GM13977 (cell line): Measurements from ENCODE around the gene ZNF532.

Experiments used
- DNase-seq: peaks from one replicate; pipeline ENCODE4 v3.0.0; 2012; ENCODE audit warnings: low spot score
- CTCF ChIP-seq: IDR thresholded peaks from 2 replicates; pipeline ENCODE4 v1.5.1; 2012; ENCODE audit warnings: mild to moderate bottlenecking, control low read depth; ENCODE audit not compliant: insufficient read depth; ENCODE audit errors: extremely low read depth, missing control alignments
- in situ Hi-C: fragments of 300-500 bp; cut with MboI; formaldehyde crosslinking; loops from one replicate; pipeline ENCODE4 v1.12.0; 2022; ENCODE audit warnings: low sequenced_read_pairs, low pct_unique_long_range_greater_than_20kb, mixed read lengths, inconsistent platforms; ENCODE audit not compliant: unreplicated experiment

Gene ZNF532

GRCh38 chr18:58993260-58993659, 128.6 kb downstream of the ZNF532 start:
- TF ChIP-seq CTCF: no peak
- in situ Hi-C loops: no loop called here
- no peak for DNase-seq

GRCh38 chr18:58995663-58996062, 131.0 kb downstream of the ZNF532 start:
- TF ChIP-seq CTCF: no peak
- in situ Hi-C loops: no loop called here
- DNase-seq: no peak

GRCh38 chr18:58996131-58996641, 131.5 kb downstream of the ZNF532 start:
- in situ Hi-C loops: no loop called here
- no peak for TF ChIP-seq CTCF
- DNase-seq: no peak

GRCh38 chr18:58996696-58997095, 132.0 kb downstream of the ZNF532 start:
- in situ Hi-C loops: no loop called here
- no peak for TF ChIP-seq CTCF

GRCh38 chr18:58997811-58998337, 133.2 kb downstream of the ZNF532 start:
- in situ Hi-C loops: no loop called here
- DNase-seq: no peak
- no peak for TF ChIP-seq CTCF

More at GRCh38 chr18:58996696-58997095, 132.0 kb downstream of the ZNF532 start:
- no peak for DNase-seq

GRCh38 chr18:58998401-58999203, 133.9 kb downstream of the ZNF532 start:
- no peak for DNase-seq
- no peak for TF ChIP-seq CTCF
- in situ Hi-C loops: no loop called here
